Measurements from ENCODE around the gene ZNF580. TPM values are rescaled to one million over a fixed set of nuclear protein-coding genes. Genes with fewer than 3 reads are reported as not detected.
A peak's percentile ranks its signal among the peaks of the same experiment; 100 is the strongest.

ZNF580 gene
- total and polyA plus RNA-seq, 9 of the 15 experiments (the other 6 are each of a cell fraction or from before 2014, with no cell fraction given), result 2.3 to 47.4 (median 6.0) TPM

GRCh38 chr19:55674841-55675660, 34.2 kb downstream of the ZNF580 start, which contains the start of gene EPN1 (continued):
- TF ChIP-seq, protein P1, sequence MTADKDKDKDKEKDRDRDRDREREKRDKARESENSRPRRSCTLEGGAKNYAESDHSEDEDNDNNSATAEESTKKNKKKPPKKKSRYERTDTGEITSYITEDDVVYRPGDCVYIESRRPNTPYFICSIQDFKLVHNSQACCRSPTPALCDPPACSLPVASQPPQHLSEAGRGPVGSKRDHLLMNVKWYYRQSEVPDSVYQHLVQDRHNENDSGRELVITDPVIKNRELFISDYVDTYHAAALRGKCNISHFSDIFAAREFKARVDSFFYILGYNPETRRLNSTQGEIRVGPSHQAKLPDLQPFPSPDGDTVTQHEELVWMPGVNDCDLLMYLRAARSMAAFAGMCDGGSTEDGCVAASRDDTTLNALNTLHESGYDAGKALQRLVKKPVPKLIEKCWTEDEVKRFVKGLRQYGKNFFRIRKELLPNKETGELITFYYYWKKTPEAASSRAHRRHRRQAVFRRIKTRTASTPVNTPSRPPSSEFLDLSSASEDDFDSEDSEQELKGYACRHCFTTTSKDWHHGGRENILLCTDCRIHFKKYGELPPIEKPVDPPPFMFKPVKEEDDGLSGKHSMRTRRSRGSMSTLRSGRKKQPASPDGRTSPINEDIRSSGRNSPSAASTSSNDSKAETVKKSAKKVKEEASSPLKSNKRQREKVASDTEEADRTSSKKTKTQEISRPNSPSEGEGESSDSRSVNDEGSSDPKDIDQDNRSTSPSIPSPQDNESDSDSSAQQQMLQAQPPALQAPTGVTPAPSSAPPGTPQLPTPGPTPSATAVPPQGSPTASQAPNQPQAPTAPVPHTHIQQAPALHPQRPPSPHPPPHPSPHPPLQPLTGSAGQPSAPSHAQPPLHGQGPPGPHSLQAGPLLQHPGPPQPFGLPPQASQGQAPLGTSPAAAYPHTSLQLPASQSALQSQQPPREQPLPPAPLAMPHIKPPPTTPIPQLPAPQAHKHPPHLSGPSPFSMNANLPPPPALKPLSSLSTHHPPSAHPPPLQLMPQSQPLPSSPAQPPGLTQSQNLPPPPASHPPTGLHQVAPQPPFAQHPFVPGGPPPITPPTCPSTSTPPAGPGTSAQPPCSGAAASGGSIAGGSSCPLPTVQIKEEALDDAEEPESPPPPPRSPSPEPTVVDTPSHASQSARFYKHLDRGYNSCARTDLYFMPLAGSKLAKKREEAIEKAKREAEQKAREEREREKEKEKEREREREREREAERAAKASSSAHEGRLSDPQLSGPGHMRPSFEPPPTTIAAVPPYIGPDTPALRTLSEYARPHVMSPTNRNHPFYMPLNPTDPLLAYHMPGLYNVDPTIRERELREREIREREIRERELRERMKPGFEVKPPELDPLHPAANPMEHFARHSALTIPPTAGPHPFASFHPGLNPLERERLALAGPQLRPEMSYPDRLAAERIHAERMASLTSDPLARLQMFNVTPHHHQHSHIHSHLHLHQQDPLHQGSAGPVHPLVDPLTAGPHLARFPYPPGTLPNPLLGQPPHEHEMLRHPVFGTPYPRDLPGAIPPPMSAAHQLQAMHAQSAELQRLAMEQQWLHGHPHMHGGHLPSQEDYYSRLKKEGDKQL (CRISPR knock-in tag; IDR thresholded peaks at IDR 0.05; ENCODE audit: borderline replicate concordance), result no peak
- peak; percentile 88 for TF ChIP-seq ARID4B (CRISPR knock-in tag; IDR thresholded peaks at IDR 0.05)
- TF ChIP-seq RBFOX2 (IDR thresholded peaks at IDR 0.05; ENCODE audit: low read depth, low read length), result peak; percentile 83
- TF ChIP-seq ILF3 (IDR thresholded peaks at IDR 0.05; ENCODE audit: borderline replicate concordance), result no peak
- no peak for TF ChIP-seq DACH1 (IDR thresholded peaks at IDR 0.05; ENCODE audit: partially characterized antibody)
- TF ChIP-seq, protein P2, sequence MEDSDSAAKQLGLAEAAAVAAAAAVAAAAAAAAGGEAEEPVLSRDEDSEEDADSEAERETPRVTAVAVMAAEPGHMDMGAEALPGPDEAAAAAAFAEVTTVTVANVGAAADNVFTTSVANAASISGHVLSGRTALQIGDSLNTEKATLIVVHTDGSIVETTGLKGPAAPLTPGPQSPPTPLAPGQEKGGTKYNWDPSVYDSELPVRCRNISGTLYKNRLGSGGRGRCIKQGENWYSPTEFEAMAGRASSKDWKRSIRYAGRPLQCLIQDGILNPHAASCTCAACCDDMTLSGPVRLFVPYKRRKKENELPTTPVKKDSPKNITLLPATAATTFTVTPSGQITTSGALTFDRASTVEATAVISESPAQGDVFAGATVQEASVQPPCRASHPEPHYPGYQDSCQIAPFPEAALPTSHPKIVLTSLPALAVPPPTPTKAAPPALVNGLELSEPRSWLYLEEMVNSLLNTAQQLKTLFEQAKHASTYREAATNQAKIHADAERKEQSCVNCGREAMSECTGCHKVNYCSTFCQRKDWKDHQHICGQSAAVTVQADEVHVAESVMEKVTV (CRISPR knock-in tag; IDR thresholded peaks at IDR 0.05), result no peak
- TF ChIP-seq NR2C2 (CRISPR knock-in tag; IDR thresholded peaks at IDR 0.05), result peak; percentile 87
- TF ChIP-seq NR2C2 (tag; IDR thresholded peaks at IDR 0.05), result peak; percentile 97
- TF ChIP-seq GABPA (tag; conservative IDR thresholded peaks at IDR 0.05; ENCODE audit: low read depth), result peak; percentile 99
- TF ChIP-seq HCFC1 (IDR thresholded peaks at IDR 0.05; ENCODE audit: low read depth, low read length), result peak; percentile 81
- TF ChIP-seq POLR2A (conservative IDR thresholded peaks at IDR 0.05), result peak; percentile 84
- peak; percentile 98 for TF ChIP-seq GATAD2B (IDR thresholded peaks at IDR 0.05; ENCODE audit: borderline replicate concordance)
- TF ChIP-seq, protein P3, sequence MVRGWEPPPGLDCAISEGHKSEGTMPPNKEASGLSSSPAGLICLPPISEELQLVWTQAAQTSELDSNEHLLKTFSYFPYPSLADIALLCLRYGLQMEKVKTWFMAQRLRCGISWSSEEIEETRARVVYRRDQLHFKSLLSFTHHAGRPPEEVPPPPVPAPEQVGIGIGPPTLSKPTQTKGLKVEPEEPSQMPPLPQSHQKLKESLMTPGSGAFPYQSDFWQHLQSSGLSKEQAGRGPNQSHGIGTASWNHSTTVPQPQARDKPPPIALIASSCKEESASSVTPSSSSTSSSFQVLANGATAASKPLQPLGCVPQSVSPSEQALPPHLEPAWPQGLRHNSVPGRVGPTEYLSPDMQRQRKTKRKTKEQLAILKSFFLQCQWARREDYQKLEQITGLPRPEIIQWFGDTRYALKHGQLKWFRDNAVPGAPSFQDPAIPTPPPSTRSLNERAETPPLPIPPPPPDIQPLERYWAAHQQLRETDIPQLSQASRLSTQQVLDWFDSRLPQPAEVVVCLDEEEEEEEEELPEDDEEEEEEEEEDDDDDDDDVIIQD (CRISPR knock-in tag; IDR thresholded peaks at IDR 0.05), result no peak
- no peak for TF ChIP-seq ZNF717 (CRISPR knock-in tag; IDR thresholded peaks at IDR 0.05)
- peak; percentile 74 for TF ChIP-seq SP1 (CRISPR knock-in tag; IDR thresholded peaks at IDR 0.05)
